Caki2 (cell line): Measurements from ENCODE around the gene KRTAP19-3. TPM values are rescaled to one million over a fixed set of nuclear protein-coding genes. Genes with fewer than 3 reads are reported as not detected.

Experiments
- total RNA-seq: library from RNA; depleted of rRNA; stranded (reverse); fragments of >200 nt; shearing (Covaris generic); gene quantifications from 2 replicates; pipeline ENCODE4 v1.2.3, GENCODE V29; 2014; ENCODE audit warnings: low replicate concordance; rRNA removed

KRTAP19-3 gene
- total RNA-seq, 1 experiment from 2014 or later = not detected

Other genes with a start within 250 kb of the KRTAP19-3 start
- not detected in 2 replicates for gene KRTAP24-1, start 209.1 kb downstream of the KRTAP19-3 start, total RNA-seq
- gene KRTAP25-1, start 202.5 kb downstream of the KRTAP19-3 start, total RNA-seq = not detected in 2 replicates
- gene KRTAP26-1, start 171.7 kb downstream of the KRTAP19-3 start, total RNA-seq = not detected in 2 replicates
- gene KRTAP27-1, start 154.3 kb downstream of the KRTAP19-3 start, total RNA-seq = not detected in 2 replicates
- gene KRTAP23-1, start 143.4 kb downstream of the KRTAP19-3 start, total RNA-seq = not detected in 2 replicates
- gene KRTAP13-2, start 119.7 kb downstream of the KRTAP19-3 start, total RNA-seq = not detected in 2 replicates
- not detected in 2 replicates for gene KRTAP13-1, start 96.0 kb downstream of the KRTAP19-3 start, total RNA-seq
- not detected in 2 replicates for gene KRTAP13-3, start 66.1 kb downstream of the KRTAP19-3 start, total RNA-seq
- not detected in 2 replicates for gene KRTAP13-4, start 61.8 kb downstream of the KRTAP19-3 start, total RNA-seq
- gene KRTAP15-1, start 51.7 kb downstream of the KRTAP19-3 start, total RNA-seq = not detected in 2 replicates
- gene KRTAP19-1, start 11.6 kb downstream of the KRTAP19-3 start, total RNA-seq = not detected in 2 replicates
- not detected in 2 replicates for gene KRTAP19-2, start 4.6 kb downstream of the KRTAP19-3 start, total RNA-seq
- not detected in 2 replicates for gene KRTAP19-4, start 5.2 kb upstream of the KRTAP19-3 start, total RNA-seq
- gene KRTAP19-5, start 10.1 kb upstream of the KRTAP19-3 start, total RNA-seq = not detected in 2 replicates
- not detected in 2 replicates for gene KRTAP19-6, start 49.9 kb upstream of the KRTAP19-3 start, total RNA-seq
- gene KRTAP19-7, start 69.3 kb upstream of the KRTAP19-3 start, total RNA-seq = not detected in 2 replicates
- gene KRTAP22-2, start 98.4 kb upstream of the KRTAP19-3 start, total RNA-seq = not detected in 2 replicates
- not detected in 2 replicates for gene KRTAP6-3, start 100.4 kb upstream of the KRTAP19-3 start, total RNA-seq
- gene KRTAP6-2, start 106.9 kb upstream of the KRTAP19-3 start, total RNA-seq = not detected in 2 replicates
- gene KRTAP22-1, start 109.1 kb upstream of the KRTAP19-3 start, total RNA-seq = not detected in 2 replicates
- not detected in 2 replicates for gene KRTAP6-1, start 121.9 kb upstream of the KRTAP19-3 start, total RNA-seq
- gene KRTAP20-1, start 124.4 kb upstream of the KRTAP19-3 start, total RNA-seq = not detected in 2 replicates
- not detected in 2 replicates for gene KRTAP20-4, start 128.6 kb upstream of the KRTAP19-3 start, total RNA-seq
- gene KRTAP20-2, start 143.2 kb upstream of the KRTAP19-3 start, total RNA-seq = not detected in 2 replicates
- gene KRTAP20-3, start 150.9 kb upstream of the KRTAP19-3 start, total RNA-seq = not detected in 2 replicates
- not detected in 2 replicates for gene KRTAP21-3, start 226.8 kb upstream of the KRTAP19-3 start, total RNA-seq